Smooth muscle cell (in vitro differentiated cells): Measurements from ENCODE around the gene PRELID1. TPM values are rescaled to one million over a fixed set of nuclear protein-coding genes. Genes with fewer than 3 reads are reported as not detected.

Source experiments
- DNase-seq: peaks from one replicate; lab custom pipeline; 2025; ENCODE audit not compliant: unreplicated experiment; lab: John Stamatoyannopoulos, UW
- H2AFZ ChIP-seq: fragments of 200-600 bp; sonication (generic); 2 replicates; pipeline ENCODE4 v1.6.0; 2016; ENCODE audit warnings: antibody characterized with exemption, low read depth, mild to moderate bottlenecking
- H3F3A ChIP-seq: fragments of 200-600 bp; sonication (generic); 2 replicates; pipeline ENCODE4 v1.6.0; 2017; ENCODE audit warnings: antibody characterized with exemption, low read depth
- H3K27ac ChIP-seq: fragments of 200-600 bp; sonication (generic); 2 replicates; pipeline ENCODE4 v1.5.1; 2016; ENCODE audit warnings: low read depth, mild to moderate bottlenecking
- H3K27me3 ChIP-seq: fragments of 200-600 bp; sonication (generic); 2 replicates; pipeline ENCODE4 v1.6.1; 2016; ENCODE audit warnings: low read depth, mild to moderate bottlenecking
- H3K36me3 ChIP-seq: fragments of 200-600 bp; sonication (generic); 2 replicates; pipeline ENCODE4 v1.5.1; 2016; ENCODE audit warnings: low read depth
- H3K4me1 ChIP-seq: fragments of 200-600 bp; sonication (generic); 2 replicates; pipeline ENCODE4 v1.5.1; 2016; ENCODE audit warnings: low read depth
- H3K4me2 ChIP-seq: fragments of 200-600 bp; sonication (generic); 2 replicates; pipeline ENCODE4 v1.6.0; 2016; ENCODE audit warnings: mild to moderate bottlenecking
- H3K4me3 ChIP-seq: fragments of 200-600 bp; sonication (generic); 2 replicates; pipeline ENCODE4 v1.5.1; 2016; ENCODE audit warnings: mild to moderate bottlenecking
- H3K79me2 ChIP-seq: fragments of 200-600 bp; sonication (generic); 2 replicates; pipeline ENCODE4 v1.6.0; 2016; ENCODE audit warnings: low read depth, mild to moderate bottlenecking
- H3K9ac ChIP-seq: fragments of 200-600 bp; sonication (generic); 2 replicates; pipeline ENCODE4 v1.6.0; 2016; ENCODE audit warnings: low read depth
- H3K9me3 ChIP-seq: fragments of 200-600 bp; sonication (generic); replicated peaks from 2 replicates; pipeline ENCODE4 v1.5.1; 2016; ENCODE audit warnings: low read depth
- H4K20me1 ChIP-seq: fragments of 200-600 bp; sonication (generic); 2 replicates; pipeline ENCODE4 v1.6.0; 2016; ENCODE audit warnings: low read depth
- CTCF ChIP-seq: fragments of 200-600 bp; sonication (generic); IDR thresholded peaks from 2 replicates; pipeline ENCODE4 v1.5.1; 2017; ENCODE audit warnings: borderline replicate concordance, mild to moderate bottlenecking, antibody characterized with exemption; ENCODE audit not compliant: insufficient read depth, poor library complexity, severe bottlenecking
- WGBS: methylation state at CpG from one replicate; pipeline ENCODE4 v1.1.7; 2016; ENCODE audit warnings: low lambda C conversion rate; 5-methylcytosine and 5-hydroxymethylcytosine counted together
- polyA plus RNA-seq: library from polyadenylated mRNA; unstranded; fragments of >200 nt; fragmentation: Nextera tagmentation; extraction: Ambion mirVana; gene quantifications from 2 replicates; pipeline ENCODE4 v1.2.1, GENCODE V29; 2016
- total RNA-seq: library from RNA; depleted of rRNA; stranded (reverse); fragments of >200 nt; gene quantifications from 2 replicates; pipeline ENCODE4 v1.2.3, GENCODE V29; 2014

The PRELID1 gene
- total and polyA plus RNA-seq, 2 experiments from 2014 or later, result 197 to 268 TPM

DNA sequence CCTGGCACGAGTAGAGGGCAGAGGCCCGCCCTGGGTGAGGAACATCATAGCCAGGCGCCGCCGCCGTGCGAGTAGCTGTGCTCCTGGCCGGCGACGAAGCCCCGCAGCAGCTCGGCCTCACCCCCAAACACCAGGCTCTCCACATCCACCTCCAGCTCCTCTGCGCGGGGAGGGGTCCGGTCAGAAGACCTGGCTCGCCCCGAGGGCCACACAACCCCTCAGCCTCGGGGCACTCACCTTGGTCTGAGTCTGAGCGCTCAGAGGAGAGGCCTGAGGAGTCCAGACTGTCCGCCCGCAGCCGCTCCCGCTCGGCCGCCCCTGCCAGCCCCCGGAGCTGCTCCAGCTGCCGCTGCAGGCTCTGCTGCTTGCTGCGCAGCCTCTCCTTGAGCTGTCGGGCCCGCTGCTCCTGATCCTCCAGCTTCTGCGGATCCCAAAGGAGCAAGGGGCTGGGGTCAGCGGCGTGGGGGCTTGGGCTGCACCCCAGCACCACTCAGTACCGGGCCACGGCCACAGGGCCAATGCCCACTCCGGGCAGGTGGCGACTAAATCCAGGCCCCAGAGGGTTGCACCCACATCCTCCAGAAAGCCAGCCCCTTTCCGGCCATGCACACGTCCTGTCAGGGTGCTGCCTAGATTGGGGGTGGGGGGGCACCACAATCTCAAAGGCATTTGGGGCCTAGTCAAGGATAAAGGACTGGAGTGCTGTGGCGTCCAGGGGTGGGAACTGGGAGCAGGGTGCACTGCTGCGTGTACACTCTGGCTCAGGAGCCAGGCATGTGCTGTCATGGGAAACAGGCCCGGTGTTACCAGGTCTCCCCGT is 4.2 kb downstream of the PRELID1 start:
- no peaks in the 10 kb centered on the region for H3K36me3 ChIP-seq
- no peak overlapping the region for H2AFZ ChIP-seq
- no peaks in the 10 kb centered on the region for H3K9me3 ChIP-seq
- H3K27ac ChIP-seq, result no peak overlapping the region
- no peak overlapping the region for H3K4me2 ChIP-seq
- H3F3A ChIP-seq, result no peaks in the 10 kb centered on the region
- H3K4me3 ChIP-seq, result no peak overlapping the region
- no peak for TF ChIP-seq CTCF
- H3K9ac ChIP-seq, result no peak overlapping the region
- peaks cover 29% of the 10 kb centered on the region for H3K79me2 ChIP-seq
- no peak for DNase-seq
- peaks cover 43% of the 10 kb centered on the region for H4K20me1 ChIP-seq
- peaks cover 10% of the 10 kb centered on the region for H3K4me1 ChIP-seq
- WGBS, result 97% methylated on average over 43 of the region's 43 CpGs
- no peaks in the 10 kb centered on the region for H3K27me3 ChIP-seq

DNA sequence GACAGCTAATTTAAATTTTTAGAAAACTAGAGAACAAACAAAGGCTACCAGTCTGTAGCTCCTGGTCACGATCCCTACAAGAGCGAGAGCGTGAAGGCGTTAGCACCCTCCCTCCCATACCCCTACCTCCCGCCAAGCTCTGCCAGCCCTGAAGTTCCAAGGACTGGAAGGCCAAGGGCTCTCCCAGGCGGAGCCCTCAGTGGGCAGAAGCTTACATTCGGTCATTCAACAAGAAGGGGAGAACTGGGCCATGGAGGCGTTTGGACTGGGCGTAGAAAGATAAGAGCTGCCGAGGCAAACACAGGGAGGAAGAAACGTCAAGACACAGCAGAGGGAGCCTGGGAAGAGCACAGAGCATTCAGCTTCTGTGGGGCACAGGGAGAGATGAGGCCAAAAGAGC is 5.1 kb downstream of the PRELID1 start:
- 96% methylated on average over 11 of the region's 11 CpGs for WGBS
- Histone ChIP-seq H3K9me3 (no peaks in the 10 kb centered on the region), H3K27me3 (no peaks in the 10 kb centered on the region), H3K36me3 (no peaks in the 10 kb centered on the region), H4K20me1 (peaks cover 53% of the 10 kb centered on the region), H3K4me2 (no peak overlapping the region), H3K79me2 (peaks cover 21% of the 10 kb centered on the region), H3K4me3 (no peak overlapping the region), H3K27ac (no peak overlapping the region), H2AFZ (no peak overlapping the region), H3F3A (no peaks in the 10 kb centered on the region), H3K9ac (no peak overlapping the region), H3K4me1 (peaks cover 9% of the 10 kb centered on the region)
- DNase-seq, result no peak
- no peak for TF ChIP-seq CTCF

DNA sequence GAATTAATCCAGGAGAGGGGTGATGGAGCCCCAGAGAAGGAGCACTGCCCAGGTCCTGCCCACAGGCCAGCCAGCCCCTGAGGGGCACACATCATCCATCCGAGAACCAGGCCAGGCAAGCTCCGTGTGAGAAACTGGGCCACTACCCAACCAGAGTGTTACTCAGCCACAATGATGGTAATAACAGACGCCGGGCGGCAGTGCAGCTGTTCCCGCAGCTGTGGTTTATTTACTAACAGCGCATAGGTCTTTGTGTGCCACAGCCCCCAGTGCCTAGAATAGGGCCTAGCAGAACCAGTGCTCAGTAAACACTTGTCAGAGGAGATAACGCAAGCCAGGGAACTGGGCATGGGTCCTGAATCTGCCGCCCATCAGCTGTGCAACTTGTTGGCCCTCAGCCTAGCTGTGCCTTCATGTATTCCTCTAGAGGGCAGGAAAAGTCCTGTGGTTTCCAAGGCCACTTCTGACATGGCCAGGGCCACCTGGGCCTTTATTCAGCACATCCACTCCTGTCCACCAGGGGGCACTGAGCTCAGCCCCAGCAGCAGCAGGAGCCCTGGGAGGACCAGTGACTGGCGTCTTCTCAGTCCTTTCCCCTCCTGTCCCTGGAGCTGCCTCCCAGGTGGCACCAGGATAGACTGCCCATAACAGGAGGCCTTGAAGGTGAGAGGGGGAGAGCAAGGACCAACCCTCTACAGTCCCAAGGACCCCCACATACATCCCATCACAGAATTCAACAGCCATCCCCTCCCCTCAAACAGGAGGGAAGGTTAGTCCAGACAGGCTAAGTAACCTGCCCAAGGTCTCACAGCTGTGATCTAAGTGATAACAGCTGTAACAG is 6.0 kb downstream of the PRELID1 start:
- peak; percentile 78 for TF ChIP-seq CTCF
- peaks cover 5% of the 10 kb centered on the region for H3K4me1 ChIP-seq
- no peaks in the 10 kb centered on the region for H3F3A ChIP-seq
- H3K9me3 ChIP-seq, result no peaks in the 10 kb centered on the region
- H3K27ac ChIP-seq, result no peak overlapping the region
- peaks cover 52% of the 10 kb centered on the region for H4K20me1 ChIP-seq
- H3K79me2 ChIP-seq, result peaks cover 12% of the 10 kb centered on the region
- DNase-seq, result no peak
- no peak overlapping the region for H2AFZ ChIP-seq
- no peaks in the 10 kb centered on the region for H3K36me3 ChIP-seq
- H3K4me2 ChIP-seq, result no peak overlapping the region
- no peak overlapping the region for H3K4me3 ChIP-seq
- H3K9ac ChIP-seq, result no peak overlapping the region
- WGBS, result 88% methylated on average over 10 of the region's 10 CpGs
- no peaks in the 10 kb centered on the region for H3K27me3 ChIP-seq
